Kidney (tissue), 2 donors: ENCODE measurements around the gene CT45A1. TPM values are rescaled to one million over a fixed set of nuclear protein-coding genes. Genes with fewer than 3 reads are reported as not detected.

ENCODE experiments used
- polyA plus RNA-seq: library from polyadenylated mRNA; stranded (reverse); fragments of 350-450 nt; fragmentation: Illumina TruSeq; extraction: RNeasy Lipid Tissue Mini Kit (QIAGEN cat#74804); gene quantifications from one replicate; pipeline ENCODE4 v1.2.3, GENCODE V29; 2014; ENCODE audit warnings: low read depth, low replicate concordance; ENCODE audit not compliant: insufficient read depth
- total RNA-seq: library from RNA; stranded (reverse); fragmentation: NEBNext Ultra II Directional; extraction: Animal tissue kit (Norgen Biotek cat#: 25700); gene quantifications from one replicate; pipeline ENCODE4 v1.2.1, GENCODE V29; 2021
- donor health status: DM: yes; HTN: yes; CAD: no.

Gene CT45A1
- total and polyA plus RNA-seq, 2 donors from 2014 or later = not detected

Other genes with a start within 250 kb of the CT45A1 start
- gene INTS6L, start 193.0 kb upstream of the CT45A1 start, total RNA-seq = 7.7 TPM
- gene INTS6L, start 193.0 kb upstream of the CT45A1 start, polyA plus RNA-seq = 4.7 TPM
- gene CT45A3, start 54.6 kb downstream of the CT45A1 start, total RNA-seq = not detected
- gene CT45A3, start 54.6 kb downstream of the CT45A1 start, polyA plus RNA-seq = not detected
- gene CT45A5, start 71.9 kb downstream of the CT45A1 start, total RNA-seq = not detected
- gene CT45A5, start 71.9 kb downstream of the CT45A1 start, polyA plus RNA-seq = not detected
- gene CT45A6, start 89.1 kb downstream of the CT45A1 start, total RNA-seq = not detected
- not detected for gene CT45A6, start 89.1 kb downstream of the CT45A1 start, polyA plus RNA-seq
- gene CT45A2, start 106.4 kb downstream of the CT45A1 start, total RNA-seq = not detected
- gene CT45A2, start 106.4 kb downstream of the CT45A1 start, polyA plus RNA-seq = not detected
- not detected for gene CT45A7, start 123.6 kb downstream of the CT45A1 start, total RNA-seq
- gene CT45A7, start 123.6 kb downstream of the CT45A1 start, polyA plus RNA-seq = not detected
- not detected for gene CT45A8, start 140.9 kb downstream of the CT45A1 start, total RNA-seq
- gene CT45A8, start 140.9 kb downstream of the CT45A1 start, polyA plus RNA-seq = not detected
- gene CT45A9, start 158.2 kb downstream of the CT45A1 start, total RNA-seq = not detected
- not detected for gene CT45A9, start 158.2 kb downstream of the CT45A1 start, polyA plus RNA-seq
- gene CT45A10, start 179.8 kb downstream of the CT45A1 start, total RNA-seq = not detected
- gene CT45A10, start 179.8 kb downstream of the CT45A1 start, polyA plus RNA-seq = not detected
- not detected for gene SAGE1, start 180.1 kb downstream of the CT45A1 start, total RNA-seq
- gene SAGE1, start 180.1 kb downstream of the CT45A1 start, polyA plus RNA-seq = not detected